Esophagus (tissue), 2 donors: ENCODE data around the gene FOXP1. TPM values are rescaled to one million over a fixed set of nuclear protein-coding genes. Genes with fewer than 3 reads are reported as not detected.
A peak's percentile ranks its signal among the peaks of the same experiment; 100 is the strongest.

Experiments used
- H3K27ac ChIP-seq, 2 donors: one replicate each; pipeline ENCODE4 v1.5.1; 2013; ENCODE audit warnings: low read depth in 2 of 2, mild to moderate bottlenecking in 2 of 2, inconsistent platforms in 1 of 2, low read length in 1 of 2, moderate library complexity in 1 of 2
- H3K27me3 ChIP-seq, 2 donors: one replicate each; pipeline ENCODE4 v1.6.1; 2013; ENCODE audit warnings: low read length in 2 of 2, control low read depth in 1 of 2, mild to moderate bottlenecking in 1 of 2; ENCODE audit not compliant: insufficient read depth in 2 of 2, control insufficient read depth in 1 of 2
- H3K36me3 ChIP-seq, 2 donors: one replicate each; pipeline ENCODE4 v1.6.1; 2013; ENCODE audit warnings: low read length in 1 of 2; ENCODE audit not compliant: control insufficient read depth in 2 of 2, insufficient read depth in 2 of 2
- H3K4me1 ChIP-seq, 2 donors: one replicate each; pipeline ENCODE4 v1.6.1; 2013; ENCODE audit warnings: low read length in 1 of 2; ENCODE audit not compliant: control insufficient read depth in 2 of 2, insufficient read depth in 2 of 2
- H3K4me3 ChIP-seq, 2 donors: one replicate each; pipeline ENCODE4 v1.5.1; 2013; ENCODE audit warnings: low read length in 2 of 2, mild to moderate bottlenecking in 2 of 2, low read depth in 1 of 2, moderate library complexity in 1 of 2
- H3K9me3 ChIP-seq, 2 donors: one replicate each; pipeline ENCODE4 v1.6.1; 2013; ENCODE audit warnings: mild to moderate bottlenecking in 2 of 2, low read depth in 1 of 2, low read length in 1 of 2, moderate library complexity in 1 of 2; ENCODE audit not compliant: control insufficient read depth in 2 of 2, insufficient read depth in 1 of 2
- WGBS, 2 donors: extraction: QIAGEN DNeasy Blood & Tissue Kit; methylation state at CpG; one replicate each; pipeline ENCODE4 v1.1.7; 2013; 5-methylcytosine and 5-hydroxymethylcytosine counted together
- polyA plus RNA-seq, 2 donors: library from polyadenylated mRNA; stranded (reverse); fragments of 200-250 nt; gene quantifications; one replicate each; pipeline ENCODE4 v1.2.3, GENCODE V29; 2013
- donor health status: healthy with polysubstance abuse.
- donor health status: Bipolar disorder and iron deficiency.

The FOXP1 gene
- polyA plus RNA-seq, 2 donors = 10.7 to 20.4 TPM

- no peak overlapping the region for H3K4me3 ChIP-seq
- no peak overlapping the region for H3K27ac ChIP-seq
- no peaks in the 10 kb centered on the region for H3K36me3 ChIP-seq
- peaks cover 0 to 6% of the 10 kb centered on the region in 2 donors for H3K4me1 ChIP-seq
- H3K9me3 ChIP-seq = no peaks in the 10 kb centered on the region
- H3K27me3 ChIP-seq = no peaks in the 10 kb centered on the region
- 93% methylated on average over 5 of the region's 5 CpGs for WGBS, 2 donors
Measured at GRCh38 chr3:71082833-71083232, 500.7 kb downstream of the FOXP1 start.

DNA sequence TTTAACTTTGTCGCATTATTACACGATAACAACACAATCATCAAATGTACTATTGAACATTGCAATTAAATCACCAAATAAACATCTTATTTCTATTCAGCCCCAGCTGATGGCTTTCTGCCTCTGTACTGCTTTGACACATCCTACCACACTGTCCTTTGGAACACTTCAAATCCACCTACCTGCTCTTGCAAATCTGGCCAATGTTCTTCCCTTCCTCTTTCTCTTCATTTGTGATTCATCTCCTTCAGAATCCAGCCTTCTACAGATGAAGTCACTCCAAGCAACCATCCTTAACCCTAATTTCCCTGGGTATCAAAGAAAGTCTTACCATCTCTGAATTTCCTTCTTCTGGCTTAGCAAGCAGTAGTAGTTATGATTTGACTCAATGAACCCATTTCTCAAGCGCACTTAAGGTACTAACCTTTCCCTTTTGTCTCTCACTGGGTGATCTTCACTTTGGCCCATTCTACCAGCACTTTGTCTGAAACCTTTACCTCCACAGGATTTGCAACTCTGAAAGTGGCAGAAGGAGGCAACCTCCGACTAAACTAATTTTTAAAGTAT, 502.9 kb downstream of the FOXP1 start:
- no peak overlapping the region for H3K4me3 ChIP-seq
- no peak overlapping the region for H3K27ac ChIP-seq
- no peaks in the 10 kb centered on the region for H3K36me3 ChIP-seq
- WGBS, 2 donors = 72 to 78% methylated on average over 4 of the region's 4 CpGs
- no peaks in the 10 kb centered on the region for H3K27me3 ChIP-seq
- peaks cover 3 to 6% of the 10 kb centered on the region in 2 donors for H3K4me1 ChIP-seq
- no peaks in the 10 kb centered on the region for H3K9me3 ChIP-seq

- H3K4me1 ChIP-seq = peaks cover 3 to 6% of the 10 kb centered on the region in 2 donors
- H3K27ac ChIP-seq = no peak overlapping the region
- no peaks in the 10 kb centered on the region for H3K36me3 ChIP-seq
- no peak overlapping the region for H3K4me3 ChIP-seq
- H3K27me3 ChIP-seq = no peaks in the 10 kb centered on the region
- H3K9me3 ChIP-seq = no peaks in the 10 kb centered on the region
- 79 to 82% methylated on average over 8 of the region's 8 CpGs for WGBS, 2 donors
Measured at GRCh38 chr3:71078723-71079525, 504.6 kb downstream of the FOXP1 start.

GRCh38 chr3:71078199-71078598, 505.3 kb downstream of the FOXP1 start:
- WGBS, 2 donors = 81 to 85% methylated on average over 3 of the region's 3 CpGs
- Histone ChIP-seq H3K9me3 (no peaks in the 10 kb centered on the region), H3K27ac (no peak overlapping the region), H3K4me1 (peaks cover 3 to 6% of the 10 kb centered on the region in 2 donors), H3K27me3 (no peaks in the 10 kb centered on the region), H3K4me3 (no peak overlapping the region), H3K36me3 (no peaks in the 10 kb centered on the region)

DNA sequence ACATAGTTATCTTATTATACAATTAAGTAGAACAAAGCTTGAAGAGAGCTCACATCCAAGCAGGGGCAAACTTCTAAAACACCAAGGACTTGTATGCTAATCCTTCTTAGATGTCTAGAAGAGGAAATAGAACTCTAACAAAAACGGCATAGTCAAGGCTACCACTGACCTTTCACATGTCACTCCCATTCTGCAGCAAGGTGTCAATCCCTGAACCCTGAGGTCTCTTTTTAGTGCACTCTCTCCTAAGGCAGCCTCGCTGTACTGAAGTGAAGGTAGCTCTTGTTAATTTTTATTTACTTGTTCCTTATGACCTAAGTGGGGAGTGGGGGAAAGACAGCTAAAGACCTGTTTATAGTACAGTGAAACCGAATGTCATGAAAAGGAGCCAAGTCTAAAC, 506.5 kb downstream of the FOXP1 start:
- no peak overlapping the region for H3K27ac ChIP-seq
- H3K4me1 ChIP-seq = peaks cover 3 to 6% of the 10 kb centered on the region in 2 donors
- H3K4me3 ChIP-seq = no peak overlapping the region
- no peaks in the 10 kb centered on the region for H3K27me3 ChIP-seq
- no peaks in the 10 kb centered on the region for H3K36me3 ChIP-seq
- no peaks in the 10 kb centered on the region for H3K9me3 ChIP-seq
- 57 to 67% methylated on average over 3 of the region's 3 CpGs for WGBS, 2 donors

DNA sequence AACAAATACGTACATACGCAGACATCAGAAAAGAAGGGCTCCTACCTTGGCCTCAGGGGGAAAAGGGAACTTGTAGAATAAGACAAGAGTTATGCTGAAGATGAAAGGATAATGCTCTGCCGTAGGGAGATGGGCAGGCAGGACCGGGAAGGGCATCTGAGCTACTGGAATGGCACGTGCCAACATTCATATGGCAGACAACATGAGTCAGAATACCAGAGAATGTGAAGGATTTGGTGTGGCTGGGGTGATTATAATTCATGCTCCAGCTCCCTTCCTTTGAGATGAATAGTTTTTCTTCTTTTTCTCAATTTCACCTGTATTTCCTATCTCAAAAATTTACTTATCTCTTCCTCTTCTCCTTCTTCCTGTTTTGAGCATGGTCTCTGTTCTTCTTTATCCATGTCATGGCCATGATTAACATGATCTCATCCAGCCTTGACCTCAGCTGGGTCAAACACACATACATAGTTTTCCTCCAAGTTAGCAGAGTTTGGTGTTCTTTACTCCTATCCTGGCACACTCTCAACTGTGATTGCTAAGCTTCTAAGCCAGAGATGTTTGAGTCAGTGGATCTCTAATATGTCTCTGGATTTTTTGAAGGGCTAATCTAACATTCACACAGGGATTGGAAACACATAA, 507.0 kb downstream of the FOXP1 start:
- WGBS, 2 donors = 73 to 88% methylated on average over 5 of the region's 5 CpGs

GRCh38 chr3:71075494-71075893, 508.0 kb downstream of the FOXP1 start:
- peaks cover 3 to 6% of the 10 kb centered on the region in 2 donors for H3K4me1 ChIP-seq
- no peak overlapping the region for H3K4me3 ChIP-seq
- H3K36me3 ChIP-seq = no peaks in the 10 kb centered on the region
- WGBS, 2 donors = 97 to 99% methylated on average over 2 of the region's 2 CpGs
- H3K27ac ChIP-seq = no peak overlapping the region
- no peaks in the 10 kb centered on the region for H3K9me3 ChIP-seq
- H3K27me3 ChIP-seq = no peaks in the 10 kb centered on the region

More for the DNA sequence above, 507.0 kb downstream of the FOXP1 start:
- H3K36me3 ChIP-seq = no peaks in the 10 kb centered on the region
- H3K4me1 ChIP-seq = peaks cover 3 to 6% of the 10 kb centered on the region in 2 donors
- peak overlapping the region in 1 of 2 donors; percentile 21 for H3K27ac ChIP-seq
- H3K27me3 ChIP-seq = no peaks in the 10 kb centered on the region
- H3K4me3 ChIP-seq = no peak overlapping the region
- H3K9me3 ChIP-seq = no peaks in the 10 kb centered on the region

DNA sequence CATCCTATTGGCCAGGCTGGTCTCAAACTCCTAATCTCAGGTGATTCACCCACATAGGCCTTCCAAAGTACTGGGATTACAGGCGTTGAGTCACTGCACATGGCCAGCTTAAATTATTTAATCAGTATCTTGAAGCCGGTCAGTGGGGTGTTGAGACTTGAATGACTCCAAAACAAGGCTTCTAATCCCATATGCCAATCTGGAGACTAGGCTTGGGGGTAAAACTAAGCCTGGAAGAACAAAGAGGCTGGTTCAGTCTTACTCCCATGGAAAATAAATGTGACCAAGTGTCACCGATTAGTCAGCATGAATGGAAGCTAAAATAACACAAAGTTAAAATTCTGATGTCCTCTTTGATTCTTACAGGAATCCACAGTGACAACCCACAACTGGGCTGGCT, 509.1 kb downstream of the FOXP1 start:
- WGBS, 2 donors = 61 to 71% methylated on average over 3 of the region's 3 CpGs
- Histone ChIP-seq H3K9me3 (no peaks in the 10 kb centered on the region), H3K27ac (peak overlapping the region in 1 of 2 donors; percentile 32), H3K27me3 (no peaks in the 10 kb centered on the region), H3K36me3 (no peaks in the 10 kb centered on the region), H3K4me3 (no peak overlapping the region), H3K4me1 (peaks cover 3 to 6% of the 10 kb centered on the region in 2 donors)

- Histone ChIP-seq H3K36me3 (no peaks in the 10 kb centered on the region), H3K27ac (peak overlapping the region in 1 of 2 donors; percentile 29), H3K4me1 (peaks cover 2 to 3% of the 10 kb centered on the region in 2 donors), H3K9me3 (no peaks in the 10 kb centered on the region), H3K4me3 (no peak overlapping the region), H3K27me3 (no peaks in the 10 kb centered on the region)
- WGBS, 2 donors = 71 to 84% methylated on average over 4 of the region's 4 CpGs
Measured at GRCh38 chr3:71072986-71073385, 510.5 kb downstream of the FOXP1 start.
